K562 (cell line): ENCODE results near the gene SDCCAG8. TPM values are rescaled to one million over a fixed set of nuclear protein-coding genes. Genes with fewer than 3 reads are reported as not detected.

Source experiments
- ASH1L ChIP-seq: fragments of 450-650 bp; IDR thresholded peaks from 2 replicates; pipeline ENCODE4 v1.6.1; 2018; ENCODE audit warnings: borderline replicate concordance, mild to moderate bottlenecking, low read depth; ENCODE audit not compliant: partially characterized antibody
- ATF7 ChIP-seq: fragments of 450-650 bp; IDR thresholded peaks from 2 replicates; pipeline ENCODE4 v1.7.1; 2014; ENCODE audit warnings: mild to moderate bottlenecking, moderate library complexity
- CCNT2 ChIP-seq: IDR thresholded peaks from 2 replicates; pipeline ENCODE4 v1.6.1; 2011; ENCODE audit warnings: borderline replicate concordance, low read depth, mild to moderate bottlenecking, moderate library complexity, mixed read lengths, low read length; ENCODE audit not compliant: insufficient read length; ENCODE audit errors: extremely low read depth
- CHCHD3 ChIP-seq: fragments of 250-450 bp; sonication (Bioruptor Pico); IDR thresholded peaks from 2 replicates; pipeline ENCODE4 v2.1.2; 2022; ENCODE audit warnings: mild to moderate bottlenecking
- CXXC5 ChIP-seq: fragments of 250-450 bp; sonication (Bioruptor Pico); IDR thresholded peaks from 2 replicates; pipeline ENCODE4 v1.8.0; 2022; ENCODE audit warnings: inconsistent platforms, mild to moderate bottlenecking, moderate library complexity
- ELF4 ChIP-seq: fragments of 450-650 bp; formaldehyde crosslinking; IDR thresholded peaks from 2 replicates; pipeline ENCODE4 v1.4.0; 2022; ENCODE audit warnings: missing genetic modification characterization
- EP400 ChIP-seq: fragments of 450-650 bp; IDR thresholded peaks from 2 replicates; pipeline ENCODE4 v1.6.1; 2017; ENCODE audit warnings: antibody characterized with exemption, mild to moderate bottlenecking, moderate library complexity
- JUN ChIP-seq, 2 experiments: sonication (generic) in 1 of 2; formaldehyde crosslinking in 1 of 2; IDR thresholded peaks; 2 replicates each; pipeline versions ENCODE4 v1.6.1 to v1.8.0; 2012 to 2022; ENCODE audit warnings: borderline replicate concordance in 2 of 2, mild to moderate bottlenecking in 2 of 2, improper control_type of control experiment in 1 of 2, low read depth in 1 of 2, low read length in 1 of 2, missing genetic modification reagents in 1 of 2
- KAT7 ChIP-seq: sonication (generic); formaldehyde crosslinking; IDR thresholded peaks from 2 replicates; pipeline ENCODE4 v1.8.0; 2022; ENCODE audit warnings: missing genetic modification reagents, mild to moderate bottlenecking, borderline replicate concordance
- RBM22 ChIP-seq: fragments of 200-400 bp; formaldehyde crosslinking; IDR thresholded peaks from 2 replicates; pipeline ENCODE4 v1.6.1; 2018; ENCODE audit warnings: low read length, low read depth; ENCODE audit not compliant: poor library complexity, severe bottlenecking
- SIX5 ChIP-seq, 2 experiments: IDR thresholded peaks; 2 replicates each; pipeline ENCODE4 v1.6.1; 2011; ENCODE audit warnings: low read length in 2 of 2, borderline replicate concordance in 1 of 2, low read depth in 1 of 2, mild to moderate bottlenecking in 1 of 2, moderate library complexity in 1 of 2; ENCODE audit not compliant: insufficient read depth in 1 of 2
- THAP12 ChIP-seq: fragments of 250-450 bp; sonication (Bioruptor Pico); IDR thresholded peaks from 2 replicates; pipeline ENCODE4 v1.9.0; 2021; ENCODE audit warnings: mild to moderate bottlenecking, inconsistent platforms
- TRIM28 ChIP-seq: fragments of 450-650 bp; IDR thresholded peaks from 2 replicates; pipeline ENCODE4 v1.6.1; 2017
- ZKSCAN3 ChIP-seq: fragments of 250-450 bp; sonication (Bioruptor Pico); IDR thresholded peaks from 2 replicates; pipeline ENCODE4 v1.4.0; 2020
- ZNF124 ChIP-seq: sonication (generic); formaldehyde crosslinking; IDR thresholded peaks from 2 replicates; pipeline ENCODE4 v1.8.1; 2022; ENCODE audit warnings: missing genetic modification reagents
- ZNF175 ChIP-seq: fragments of 200-800 bp; sonication (Bioruptor generic); IDR thresholded peaks from 2 replicates; pipeline ENCODE4 v1.6.1; 2016; ENCODE audit warnings: low read depth, mild to moderate bottlenecking, missing genetic modification characterization, missing compliant biosample characterization
- ZNF583 ChIP-seq: fragments of 250-450 bp; sonication (Bioruptor Pico); IDR thresholded peaks from 2 replicates; pipeline ENCODE4 v1.4.0; 2020
- polyA plus RNA-seq, 8 experiments: library from polyadenylated mRNA; depleted of rRNA in 4 of 8; stranded (reverse) in 5 of 8; unstranded in 3 of 8; fragments of >200 nt; fragmentation: Nextera tagmentation in 2 of 8; fragmentation: Illumina TruSeq in 1 of 8; extraction: Ambion mirVana in 2 of 8; extraction: Trizol in 1 of 8; gene quantifications; 2 replicates each; pipeline versions ENCODE4 v1.2.1 to v1.2.3, GENCODE V29; 2011 to 2014; ENCODE audit warnings: inconsistent platforms in 1 of 8, missing spikeins in 1 of 8
- total RNA-seq, 7 experiments: library from RNA; depleted of rRNA in 6 of 7; stranded (reverse); fragments of >200 nt in 6 of 7; fragmentation: Illumina TruSeq in 2 of 7; extraction: Trizol in 2 of 7; gene quantifications; 2 replicates each; pipeline versions ENCODE4 v1.2.1 to v1.2.3, GENCODE V29; 2011 to 2021; ENCODE audit warnings: low replicate concordance in 1 of 7
- TF ChIP-seq, protein P1 (sequence below): sonication (generic); formaldehyde crosslinking; IDR thresholded peaks from 2 replicates; pipeline ENCODE4 v1.9.0; 2022; ENCODE audit warnings: mild to moderate bottlenecking, missing genetic modification reagents
- TF ChIP-seq, protein P2 (sequence below), 2 experiments: IDR thresholded peaks; 2 replicates each; pipeline ENCODE4 v1.6.1; 2011; ENCODE audit warnings: borderline replicate concordance in 1 of 2, control low read depth in 1 of 2, low read depth in 1 of 2, low read length in 1 of 2, mild to moderate bottlenecking in 1 of 2, mixed read lengths in 1 of 2, moderate library complexity in 1 of 2; ENCODE audit not compliant: insufficient read depth in 1 of 2, insufficient read length in 1 of 2, poor library complexity in 1 of 2, severe bottlenecking in 1 of 2; ENCODE audit errors: extremely low read depth in 1 of 2

The SDCCAG8 gene
- total and polyA plus RNA-seq, 9 of the 15 experiments (the other 6 are each of a cell fraction or from before 2014, with no cell fraction given) = 17.9 to 36.7 (median 25.4) TPM

DNA sequence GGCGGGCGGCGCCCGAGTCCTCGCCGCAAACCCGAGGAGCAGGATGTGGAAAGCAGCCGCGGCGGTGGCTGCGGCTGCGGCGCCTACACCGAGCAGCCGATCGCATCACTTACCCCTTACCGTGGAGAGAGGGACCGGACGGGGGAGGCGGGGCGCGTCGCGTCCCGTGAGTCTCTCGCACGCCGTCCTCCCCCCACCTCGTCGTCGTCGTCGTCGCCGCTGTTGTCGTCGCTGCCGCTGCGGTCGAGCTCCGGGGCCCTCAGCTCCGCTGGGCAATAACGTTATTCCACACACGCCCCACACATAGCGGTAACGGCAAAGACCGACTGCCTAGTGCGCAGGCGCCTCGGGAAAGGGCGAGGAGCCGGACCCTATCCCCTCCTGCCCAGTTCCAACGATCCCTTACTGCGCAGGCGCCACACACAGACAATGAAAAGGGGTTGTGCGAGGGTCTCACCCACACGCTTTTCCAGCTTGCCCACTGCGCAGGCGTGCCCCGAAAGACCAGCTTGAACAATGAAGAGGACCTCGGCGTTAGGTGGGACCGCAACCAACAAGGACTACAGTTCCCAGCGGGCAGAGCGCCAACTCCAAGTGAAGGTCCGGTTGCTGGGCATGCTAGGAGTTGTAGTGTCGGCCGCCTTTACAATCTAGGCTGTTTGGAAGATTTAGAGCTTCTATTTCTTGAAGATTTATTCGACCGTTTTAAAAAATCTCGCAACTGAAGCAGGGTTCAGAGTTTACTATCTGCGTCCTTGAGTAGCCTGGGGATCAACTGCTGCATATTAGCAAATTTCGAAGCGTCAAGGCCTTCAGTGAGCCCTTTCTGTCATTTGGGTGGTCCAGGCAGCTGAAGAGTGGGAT lies 682 bp upstream of the SDCCAG8 start, which contains the start of gene CEP170 (continued):
- TF ChIP-seq ZKSCAN3 (CRISPR knock-in tag) (no peak), JUN (IDR thresholded peaks at IDR 0.05; ENCODE audit: borderline replicate concordance, low read depth, low read length) (0 out of 2 replicates have a peak, but pooled peaks have one; percentile 23), JUN (CRISPR knock-in tag; IDR thresholded peaks at IDR 0.05; ENCODE audit: borderline replicate concordance) (no peak; the same call in 1 of the 2 replicates), ASH1L (peak; percentile 23), SIX5 (IDR thresholded peaks at IDR 0.05; ENCODE audit: borderline replicate concordance in 1 of 2, insufficient read depth in 1 of 2, low read depth in 1 of 2, low read length in 2 of 2) (peak; percentile 97 to 99), CCNT2 (peak; percentile 88), CXXC5 (CRISPR knock-in tag) (peak; percentile 97), EP400 (peak; percentile 69; the same call in 1 of the 2 replicates), ZNF583 (CRISPR knock-in tag) (no peak; the same call in 1 of the 2 replicates), RBM22 (no peak), ZNF124 (CRISPR knock-in tag) (no peak), ELF4 (0 out of 2 replicates have a peak, but pooled peaks have one; percentile 31), ATF7 (peak; percentile 58), ZNF175 (CRISPR knock-in tag) (peak; percentile 14; the same call in 1 of the 2 replicates), TRIM28 (no peak), KAT7 (CRISPR knock-in tag) (0 out of 2 replicates have a peak, but pooled peaks have one; percentile 73), CHCHD3 (CRISPR knock-in tag) (0 out of 2 replicates have a peak, but pooled peaks have one; percentile 9), THAP12 (CRISPR knock-in tag) (peak; percentile 96)
- TF ChIP-seq, protein P1, sequence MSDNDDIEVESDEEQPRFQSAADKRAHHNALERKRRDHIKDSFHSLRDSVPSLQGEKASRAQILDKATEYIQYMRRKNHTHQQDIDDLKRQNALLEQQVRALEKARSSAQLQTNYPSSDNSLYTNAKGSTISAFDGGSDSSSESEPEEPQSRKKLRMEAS (CRISPR knock-in tag) = peak; percentile 78
- TF ChIP-seq, protein P2, sequence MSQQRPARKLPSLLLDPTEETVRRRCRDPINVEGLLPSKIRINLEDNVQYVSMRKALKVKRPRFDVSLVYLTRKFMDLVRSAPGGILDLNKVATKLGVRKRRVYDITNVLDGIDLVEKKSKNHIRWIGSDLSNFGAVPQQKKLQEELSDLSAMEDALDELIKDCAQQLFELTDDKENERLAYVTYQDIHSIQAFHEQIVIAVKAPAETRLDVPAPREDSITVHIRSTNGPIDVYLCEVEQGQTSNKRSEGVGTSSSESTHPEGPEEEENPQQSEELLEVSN (IDR thresholded peaks at IDR 0.05; ENCODE audit: borderline replicate concordance in 1 of 2, extremely low read depth in 1 of 2, insufficient read depth in 1 of 2, insufficient read length in 1 of 2, low read depth in 1 of 2, low read length in 1 of 2, poor library complexity in 1 of 2, severe bottlenecking in 1 of 2) = peak; percentile 66 to 74
